ENCODE measurements around the gene FBRSL1.

The FBRSL1 gene

DNA sequence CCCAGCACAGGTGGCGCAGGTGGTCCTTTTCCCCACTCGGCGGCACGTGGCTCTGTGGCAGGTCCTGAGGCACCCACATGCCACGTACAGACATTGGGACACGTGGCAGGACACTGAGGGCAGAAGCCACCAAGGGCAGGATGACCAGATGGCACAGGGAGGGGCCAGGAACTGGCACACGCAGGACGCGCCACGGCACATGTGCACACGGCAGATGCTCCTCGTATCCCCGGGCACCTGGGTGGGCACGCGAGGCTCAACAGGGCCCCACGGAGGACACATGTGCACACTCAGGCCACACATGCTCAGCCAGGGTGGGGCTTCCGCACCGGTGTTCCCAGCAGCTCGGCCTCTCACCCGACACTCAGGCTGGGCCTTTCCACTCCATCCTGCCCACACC, 52.0 kb downstream of the FBRSL1 start:
- TF ChIP-seq, protein P1, sequence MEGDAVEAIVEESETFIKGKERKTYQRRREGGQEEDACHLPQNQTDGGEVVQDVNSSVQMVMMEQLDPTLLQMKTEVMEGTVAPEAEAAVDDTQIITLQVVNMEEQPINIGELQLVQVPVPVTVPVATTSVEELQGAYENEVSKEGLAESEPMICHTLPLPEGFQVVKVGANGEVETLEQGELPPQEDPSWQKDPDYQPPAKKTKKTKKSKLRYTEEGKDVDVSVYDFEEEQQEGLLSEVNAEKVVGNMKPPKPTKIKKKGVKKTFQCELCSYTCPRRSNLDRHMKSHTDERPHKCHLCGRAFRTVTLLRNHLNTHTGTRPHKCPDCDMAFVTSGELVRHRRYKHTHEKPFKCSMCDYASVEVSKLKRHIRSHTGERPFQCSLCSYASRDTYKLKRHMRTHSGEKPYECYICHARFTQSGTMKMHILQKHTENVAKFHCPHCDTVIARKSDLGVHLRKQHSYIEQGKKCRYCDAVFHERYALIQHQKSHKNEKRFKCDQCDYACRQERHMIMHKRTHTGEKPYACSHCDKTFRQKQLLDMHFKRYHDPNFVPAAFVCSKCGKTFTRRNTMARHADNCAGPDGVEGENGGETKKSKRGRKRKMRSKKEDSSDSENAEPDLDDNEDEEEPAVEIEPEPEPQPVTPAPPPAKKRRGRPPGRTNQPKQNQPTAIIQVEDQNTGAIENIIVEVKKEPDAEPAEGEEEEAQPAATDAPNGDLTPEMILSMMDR (IDR thresholded peaks at IDR 0.05): no peak

DNA sequence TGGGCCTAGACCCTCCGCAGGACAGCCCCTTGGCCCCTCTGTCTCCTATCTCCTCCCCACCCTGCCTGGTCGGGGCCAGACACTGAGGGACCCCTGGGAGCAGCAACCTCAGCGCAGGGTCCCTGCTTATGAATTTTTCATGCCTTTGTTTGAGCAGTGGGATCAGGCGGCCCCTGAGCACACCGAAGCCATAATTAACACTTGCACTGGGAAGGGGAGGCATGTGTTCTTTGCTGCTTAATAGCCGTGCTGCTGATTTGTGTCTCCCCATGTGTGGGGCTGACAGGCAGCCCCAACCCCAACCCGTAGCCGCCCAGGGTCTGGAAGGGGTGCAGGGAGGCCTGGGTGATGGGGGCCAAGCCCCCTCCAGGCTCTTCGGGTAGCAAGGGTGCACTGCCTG, 52.7 kb downstream of the FBRSL1 start:
- TF ChIP-seq, protein P1 (IDR thresholded peaks at IDR 0.05): no peak

DNA sequence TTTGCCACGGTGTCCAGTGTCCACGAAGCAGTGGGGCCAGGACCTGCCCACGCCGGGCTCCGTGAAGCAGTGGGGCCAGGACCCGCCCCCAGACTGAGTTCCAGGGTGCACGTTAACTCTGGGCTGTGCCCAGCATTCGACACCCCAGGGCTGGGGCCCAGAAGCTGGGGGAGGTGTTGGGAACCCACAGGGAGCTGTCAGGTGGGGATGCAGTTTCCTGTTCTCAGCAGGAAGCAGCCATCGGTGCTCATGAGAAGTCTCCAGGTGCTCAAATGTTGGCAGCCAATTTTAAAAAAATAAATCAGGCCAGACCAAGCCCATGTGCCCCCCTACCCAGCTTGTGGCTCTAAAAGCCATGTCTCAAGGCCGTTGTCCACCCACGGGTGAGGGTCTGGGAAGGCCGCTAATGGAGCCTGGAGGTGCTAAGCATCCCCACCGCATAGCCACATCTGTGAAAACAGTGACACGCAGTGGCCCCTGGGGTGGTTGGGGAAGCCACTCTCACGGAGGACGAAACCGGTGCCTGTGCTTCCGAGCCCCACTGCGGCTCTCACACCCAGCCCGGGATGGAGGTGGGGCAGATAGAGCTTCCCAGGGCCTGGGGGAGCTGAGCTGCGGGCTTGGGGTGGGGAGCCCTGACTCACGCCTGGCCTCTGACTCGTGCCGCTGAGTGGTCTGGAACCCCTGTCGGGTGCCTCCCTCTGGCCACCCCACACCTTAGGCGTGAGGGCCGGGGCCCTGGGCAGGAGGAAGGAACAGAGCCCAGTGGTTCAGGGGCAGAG, 53.5 kb downstream of the FBRSL1 start:
- TF ChIP-seq, protein P1 (IDR thresholded peaks at IDR 0.05): no peak

DNA sequence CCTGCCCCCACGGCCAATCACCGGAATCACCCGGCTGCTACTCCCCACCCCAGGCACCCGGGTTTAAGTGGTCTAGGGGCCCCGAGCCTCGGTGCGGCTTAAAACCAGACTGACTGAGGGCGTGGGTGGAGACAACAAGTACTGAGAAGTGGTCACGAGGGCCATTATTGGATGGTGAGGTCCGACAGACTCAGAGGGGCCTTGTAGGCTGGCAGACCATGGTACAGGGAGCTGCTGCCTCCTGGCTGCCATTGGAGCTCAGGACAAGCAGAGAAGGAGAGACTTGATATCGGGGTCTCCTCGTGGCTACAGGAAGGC, 54.1 kb downstream of the FBRSL1 start:
- TF ChIP-seq, protein P1 (IDR thresholded peaks at IDR 0.05): no peak

DNA sequence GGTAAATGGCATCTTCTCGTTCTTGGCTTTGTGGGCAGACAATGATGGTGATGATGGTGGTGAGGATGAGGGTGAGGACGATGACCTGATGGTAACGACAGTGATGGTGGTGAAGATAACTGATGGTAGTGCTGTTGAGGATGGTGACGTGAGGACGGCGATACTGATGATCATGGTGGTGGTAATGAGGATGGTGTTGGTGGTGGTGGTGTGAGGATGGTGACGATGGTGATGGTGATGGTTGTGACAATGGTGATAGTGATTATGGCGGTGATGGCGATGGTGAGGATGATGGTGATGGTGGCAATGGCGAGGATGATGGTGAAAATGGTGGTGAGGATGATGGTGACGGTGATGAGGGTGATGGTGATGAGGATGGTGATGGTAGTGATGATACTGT, 54.5 kb downstream of the FBRSL1 start:
- TF ChIP-seq, protein P1 (IDR thresholded peaks at IDR 0.05): no peak

DNA sequence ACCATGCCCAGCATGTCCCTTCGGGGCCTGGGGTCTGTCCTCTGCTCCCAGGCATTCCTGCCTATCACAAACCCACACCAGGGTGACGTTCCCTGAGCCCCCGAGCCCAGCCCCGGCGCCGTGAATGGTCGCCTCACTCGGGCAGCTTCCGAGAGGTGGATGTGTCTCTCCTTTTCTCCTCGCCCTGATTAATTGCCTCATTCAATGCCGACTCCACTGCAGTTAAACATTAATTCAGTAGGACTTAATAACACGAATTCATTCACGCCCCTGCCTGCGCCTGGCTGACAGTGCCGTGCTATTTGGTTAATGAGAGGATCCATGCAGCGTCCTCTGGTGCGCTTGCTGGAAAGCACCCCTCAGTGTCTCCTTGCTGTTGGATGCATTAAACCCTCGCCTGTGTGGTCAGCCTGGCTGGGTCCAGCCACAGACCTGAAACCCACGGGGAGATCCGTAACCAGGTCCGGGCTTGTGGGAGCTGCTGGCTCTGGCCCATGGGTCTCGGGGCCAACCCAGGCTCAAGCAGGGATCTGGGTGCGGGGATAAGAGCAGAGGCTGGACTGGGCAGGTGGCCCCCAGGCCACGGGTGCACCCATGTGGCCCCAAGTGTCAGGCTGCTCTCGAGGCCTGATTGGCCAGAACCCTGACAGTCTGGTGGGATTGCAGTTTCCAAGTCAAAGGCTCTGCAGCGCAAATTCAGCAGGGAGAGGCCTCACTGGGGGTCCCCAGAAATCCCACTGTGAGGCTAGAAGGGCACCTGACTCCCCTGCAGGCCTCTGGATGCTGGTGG, 55.4 kb downstream of the FBRSL1 start:
- TF ChIP-seq, protein P1 (IDR thresholded peaks at IDR 0.05): no peak

DNA sequence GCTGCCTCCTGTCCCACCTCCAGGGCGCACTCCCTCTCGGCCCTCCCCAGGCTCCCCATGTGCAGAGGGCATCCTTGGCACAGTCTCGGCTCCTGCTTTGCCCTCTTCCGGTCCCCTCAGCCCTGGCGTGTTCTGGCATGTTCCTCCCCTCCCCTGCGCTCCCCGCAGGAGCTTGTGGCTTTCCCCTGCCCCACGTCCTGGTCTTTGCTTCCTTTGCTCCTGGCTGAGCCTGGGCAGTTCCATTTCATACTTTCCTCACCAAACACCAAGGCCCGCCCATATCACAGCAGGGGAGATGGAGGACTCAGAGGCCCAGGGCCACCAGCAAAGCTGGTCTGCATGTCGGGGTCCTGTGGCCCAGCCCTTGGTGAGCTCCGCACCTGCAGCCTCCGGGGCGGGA, 56.0 kb downstream of the FBRSL1 start:
- TF ChIP-seq, protein P1 (IDR thresholded peaks at IDR 0.05): no peak
